ENCODE measurements around the gene OAS3.
"Not testable (repeated sequence)": the region's sequence is repeated elsewhere in the genome, so short reads cannot be mapped to it uniquely, and the experiment has no call there.

The OAS3 gene

GRCh38 chr12:112924986-112925385, 13.3 kb upstream of the OAS3 start:
- DNase-seq (ENCODE audit: low spot score): no peak

GRCh38 chr12:112926416-112927033, 11.7 kb upstream of the OAS3 start:
- DNase-seq (ENCODE audit: low spot score): not testable (repeated sequence)

DNA sequence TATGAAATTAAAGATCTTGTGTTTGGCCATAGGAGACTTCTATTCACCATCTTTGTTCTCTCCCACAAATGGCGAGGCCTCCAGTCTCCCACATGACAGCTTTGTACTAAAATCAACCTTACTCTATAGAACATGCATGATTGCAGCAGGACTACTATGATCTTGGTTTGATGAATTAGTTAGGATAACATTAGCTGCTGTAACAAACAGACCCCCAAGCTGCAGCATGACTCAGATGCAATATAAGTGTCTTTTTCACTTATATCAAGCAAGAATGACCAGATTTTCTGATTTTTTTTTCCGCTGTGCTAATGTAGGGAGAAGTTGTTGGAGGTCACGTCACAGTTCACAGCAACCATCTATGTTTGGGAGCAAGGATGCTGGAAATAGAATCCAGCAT, 10.8 kb upstream of the OAS3 start:
- no peak for DNase-seq (ENCODE audit: low spot score)

GRCh38 chr12:112927925-112928324, 10.3 kb upstream of the OAS3 start:
- DNase-seq (ENCODE audit: low spot score): no peak

- no peak for DNase-seq (ENCODE audit: low spot score)
These were observed 9.3 kb upstream of the OAS3 start for GRCh38 chr12:112928978-112929377.

- no peak for DNase-seq (ENCODE audit: low spot score)
These were observed 8.6 kb upstream of the OAS3 start for GRCh38 chr12:112929715-112930114.

GRCh38 chr12:112930350-112930749, 7.9 kb upstream of the OAS3 start:
- DNase-seq (ENCODE audit: low spot score): no peak

DNA sequence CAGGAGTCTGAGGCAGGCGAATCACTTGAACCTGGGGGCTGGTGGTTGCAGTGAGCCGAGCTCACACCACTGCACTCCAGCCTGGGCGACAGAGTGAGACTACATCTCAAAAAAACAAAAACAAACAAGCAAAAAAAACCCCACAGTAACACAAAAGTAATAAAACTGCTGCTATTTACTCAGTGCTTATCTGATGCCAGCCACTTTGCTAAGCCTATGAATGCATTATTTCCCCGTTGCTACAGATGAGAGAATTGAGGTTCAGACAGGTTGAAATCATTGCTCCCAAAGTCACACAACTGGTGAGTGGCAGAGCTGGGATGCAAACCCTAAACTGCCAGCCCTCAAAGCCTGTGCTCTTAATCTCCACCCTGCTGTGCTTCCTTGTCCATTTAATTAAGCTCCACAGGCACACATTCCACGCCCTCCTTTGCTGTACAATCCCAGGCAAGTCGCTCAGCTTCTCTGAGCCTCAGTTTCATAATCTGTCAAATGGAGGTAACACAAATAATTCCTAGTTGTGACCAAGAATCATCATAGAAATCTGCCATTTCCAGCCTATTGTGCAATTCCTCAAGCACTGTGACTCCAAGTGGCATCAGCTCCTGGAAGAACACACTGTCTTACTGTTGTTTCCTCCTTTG, 5.7 kb upstream of the OAS3 start:
- DNase-seq (ENCODE audit: low spot score): no peak

DNA sequence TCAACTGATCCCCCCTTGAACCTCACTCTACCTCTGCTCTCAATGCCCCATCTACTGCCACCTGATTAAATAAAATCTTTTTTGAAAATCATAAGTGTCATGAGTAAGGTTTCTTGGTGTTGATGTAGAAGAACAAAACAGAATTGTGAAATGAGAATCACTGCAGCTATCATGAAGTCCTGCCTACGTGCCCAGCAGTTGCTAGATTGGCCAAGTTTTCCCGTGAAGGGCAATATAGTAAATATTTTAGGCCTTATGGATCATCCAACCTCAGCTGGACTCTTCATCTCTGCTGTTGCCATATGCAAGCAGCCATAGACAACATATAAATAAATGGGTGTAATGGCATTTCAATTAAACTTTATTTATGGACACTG, 5.2 kb upstream of the OAS3 start:
- no peak for DNase-seq (ENCODE audit: low spot score)

GRCh38 chr12:112936264-112936663, 2.0 kb upstream of the OAS3 start:
- DNase-seq (ENCODE audit: low spot score): no peak

- DNase-seq (ENCODE audit: low spot score): no peak
These were observed 1.3 kb upstream of the OAS3 start for GRCh38 chr12:112936927-112937326.

DNA sequence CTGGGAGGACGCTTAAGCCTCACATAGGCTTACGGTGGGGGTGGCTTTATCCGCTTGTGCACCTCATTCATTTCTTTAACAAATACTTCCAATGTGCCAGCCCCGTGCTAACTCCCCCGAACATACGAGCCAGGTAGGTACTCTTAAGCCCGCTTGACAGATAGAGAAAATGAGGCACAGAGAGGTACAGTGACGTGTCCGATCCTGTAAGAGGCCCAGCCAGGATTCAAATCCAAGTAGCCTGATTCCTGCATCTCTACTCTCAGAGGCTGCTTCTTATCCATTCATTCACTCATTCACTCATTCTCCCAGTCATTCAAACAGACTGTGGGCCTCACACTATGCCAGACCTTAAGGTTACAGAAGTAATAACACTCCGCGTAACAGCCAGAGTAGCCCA, 477 bp downstream of the OAS3 start:
- DNase-seq (ENCODE audit: low spot score): no peak

- no peak for DNase-seq (ENCODE audit: low spot score)
These were observed 1.6 kb downstream of the OAS3 start for GRCh38 chr12:112939761-112940381.

DNA sequence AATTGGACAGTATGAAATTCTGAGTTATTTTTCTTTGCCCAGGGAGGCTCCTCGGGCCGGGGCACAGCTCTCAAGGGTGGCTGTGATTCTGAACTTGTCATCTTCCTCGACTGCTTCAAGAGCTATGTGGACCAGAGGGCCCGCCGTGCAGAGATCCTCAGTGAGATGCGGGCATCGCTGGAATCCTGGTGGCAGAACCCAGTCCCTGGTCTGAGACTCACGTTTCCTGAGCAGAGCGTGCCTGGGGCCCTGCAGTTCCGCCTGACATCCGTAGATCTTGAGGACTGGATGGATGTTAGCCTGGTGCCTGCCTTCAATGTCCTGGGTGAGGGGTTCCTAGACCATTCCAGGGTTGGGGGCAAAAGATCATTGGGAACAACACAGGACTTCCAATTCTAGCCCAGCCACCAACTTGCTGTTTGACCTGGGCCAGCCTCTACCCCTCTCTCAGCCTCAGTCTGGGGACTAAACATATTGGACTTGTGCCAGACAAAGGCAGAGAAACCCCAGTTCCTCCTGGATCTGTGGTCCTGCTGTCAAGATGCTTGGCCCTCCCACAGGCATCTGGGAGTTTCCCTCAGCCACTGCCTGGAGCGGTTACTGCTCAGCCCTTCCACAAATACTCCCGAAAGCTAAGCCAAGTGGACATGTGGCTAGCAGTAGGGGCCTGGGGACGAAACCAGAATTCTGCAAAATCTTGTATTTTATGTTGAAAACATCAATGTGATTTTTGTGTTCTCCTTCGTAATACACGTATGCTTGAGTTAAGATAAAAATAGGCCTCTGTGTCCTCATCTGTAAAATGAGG, 3.5 kb downstream of the OAS3 start:
- DNase-seq (ENCODE audit: low spot score): no peak

DNA sequence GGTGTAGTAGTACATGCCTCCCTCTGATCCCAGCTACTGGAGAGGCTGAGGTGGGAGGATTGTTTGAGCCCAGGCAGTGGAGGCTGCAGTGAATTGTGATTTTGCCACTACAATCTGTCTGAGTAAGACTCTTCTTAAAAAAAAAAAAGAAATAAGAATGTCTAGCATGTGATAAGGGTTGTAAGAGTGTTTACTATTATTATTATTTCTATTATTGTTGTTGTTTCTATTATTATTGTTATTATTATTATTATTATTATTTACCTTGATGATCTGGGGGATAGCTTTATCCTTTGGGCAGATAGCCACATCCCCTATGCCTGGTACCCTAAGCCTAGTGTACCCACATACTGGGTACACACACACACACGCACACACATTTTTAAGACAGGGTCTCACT, 4.3 kb downstream of the OAS3 start:
- DNase-seq (ENCODE audit: low spot score): no peak

- no peak for DNase-seq (ENCODE audit: low spot score)
These were observed 5.9 kb downstream of the OAS3 start for GRCh38 chr12:112944024-112944690.

DNA sequence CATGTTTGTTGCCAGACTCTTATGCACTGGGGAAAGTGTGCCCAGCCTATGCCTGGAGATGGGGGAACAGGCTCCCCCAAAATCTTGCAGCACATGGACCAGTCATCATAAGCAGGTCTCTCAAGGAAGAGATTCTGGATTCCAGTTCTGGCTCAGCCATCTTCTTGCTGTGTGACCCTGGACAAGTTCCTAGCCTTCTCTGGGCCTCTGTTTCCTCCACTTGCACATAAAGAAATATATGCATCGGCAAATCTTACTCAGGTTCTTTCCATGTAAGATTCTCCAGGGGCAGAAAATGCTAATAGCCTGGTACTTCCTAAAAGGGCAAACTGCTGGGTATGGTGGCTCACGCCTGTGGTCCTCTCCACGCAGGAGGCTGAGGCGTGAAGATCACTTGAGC, 7.2 kb downstream of the OAS3 start:
- no peak for DNase-seq (ENCODE audit: low spot score)

DNA sequence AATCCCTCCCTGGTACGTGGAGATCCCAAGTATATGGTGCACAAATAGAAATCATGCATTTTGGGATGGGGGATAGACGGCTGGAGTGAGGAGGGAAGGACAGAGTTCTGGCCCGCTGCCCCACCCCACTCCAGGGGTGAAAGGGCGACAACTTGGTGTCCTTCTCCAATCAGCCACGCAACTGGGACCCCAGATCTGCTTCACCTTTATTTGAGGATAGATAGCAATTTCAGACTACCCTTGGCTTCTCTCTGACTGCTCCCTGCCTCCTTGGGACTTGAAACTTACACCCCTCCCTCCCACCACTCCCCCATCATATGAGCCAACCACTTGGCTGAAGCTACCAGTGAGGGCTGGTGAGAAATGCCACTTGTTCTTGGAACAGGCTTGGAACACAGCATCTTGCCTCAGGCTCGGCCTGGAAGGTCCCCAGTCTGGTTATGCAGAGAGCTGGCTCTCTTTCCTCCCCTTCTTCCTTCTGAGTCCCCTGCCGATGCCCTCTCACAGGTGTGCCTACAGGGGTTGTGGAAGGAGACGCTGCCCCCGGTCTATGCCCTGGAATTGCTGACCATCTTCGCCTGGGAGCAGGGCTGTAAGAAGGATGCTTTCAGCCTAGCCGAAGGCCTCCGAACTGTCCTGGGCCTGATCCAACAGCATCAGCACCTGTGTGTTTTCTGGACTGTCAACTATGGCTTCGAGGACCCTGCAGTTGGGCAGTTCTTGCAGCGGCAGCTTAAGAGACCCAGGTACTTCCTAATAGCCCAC, 8.1 kb downstream of the OAS3 start:
- no peak for DNase-seq (ENCODE audit: low spot score)

GRCh38 chr12:112947314-112947713, 9.0 kb downstream of the OAS3 start:
- no peak for DNase-seq (ENCODE audit: low spot score)

GRCh38 chr12:112947761-112948160, 9.5 kb downstream of the OAS3 start:
- no peak for DNase-seq (ENCODE audit: low spot score)

- peak; percentile 44 for DNase-seq (ENCODE audit: low spot score)
These were observed 10.5 kb downstream of the OAS3 start for GRCh38 chr12:112948806-112949205.

DNA sequence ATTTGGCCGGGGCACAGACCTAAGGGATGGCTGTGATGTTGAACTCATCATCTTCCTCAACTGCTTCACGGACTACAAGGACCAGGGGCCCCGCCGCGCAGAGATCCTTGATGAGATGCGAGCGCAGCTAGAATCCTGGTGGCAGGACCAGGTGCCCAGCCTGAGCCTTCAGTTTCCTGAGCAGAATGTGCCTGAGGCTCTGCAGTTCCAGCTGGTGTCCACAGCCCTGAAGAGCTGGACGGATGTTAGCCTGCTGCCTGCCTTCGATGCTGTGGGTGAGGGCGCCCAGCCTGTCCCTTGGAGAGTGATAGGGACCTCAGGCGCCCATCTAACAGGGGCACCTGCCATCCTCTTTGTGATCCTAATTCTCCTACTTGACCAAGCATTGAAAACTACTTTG, 12.4 kb downstream of the OAS3 start:
- DNase-seq (ENCODE audit: low spot score): no peak
